Measurements from ENCODE around the gene TBCD. TPM values are rescaled to one million over a fixed set of nuclear protein-coding genes. Genes with fewer than 3 reads are reported as not detected.

Gene TBCD
- total and polyA plus RNA-seq, 9 of the 15 experiments (the other 6 are each of a cell fraction or from before 2014, with no cell fraction given) = 8.9 to 98.5 (median 28.0) TPM

- Histone ChIP-seq H3K4me3 (no peak overlapping the region), H3K4me2 (ENCODE audit: insufficient read depth, low read length) (peak overlapping the region; percentile 8; the same call in 1 of the 2 replicates), H2AFZ (ENCODE audit: low read depth, low read length) (peak overlapping the region; percentile 22; the same call in 1 of the 2 replicates), H4K20me1 (replicated peaks; ENCODE audit: control insufficient read depth, insufficient read depth, low read length) (no peaks in the 10 kb centered on the region), H3K9me3 (replicated peaks; ENCODE audit: control insufficient read depth, insufficient read depth, low read depth, low read length) (no peaks in the 10 kb centered on the region), H3K9me1 (ENCODE audit: control insufficient read depth, insufficient read depth, low read length) (peaks cover 5% of the 10 kb centered on the region), H3K79me2 (ENCODE audit: control insufficient read depth, insufficient read depth, low read length) (peaks cover 28% of the 10 kb centered on the region; the same call in 2 of the 3 replicates), H3K27ac (ENCODE audit: extremely low read depth, low read depth, low read length) (peak overlapping the region; percentile 78), H3K36me3 (ENCODE audit: control insufficient read depth, insufficient read depth, low read length) (peaks cover 8% of the 10 kb centered on the region; the same call in 2 of the 3 replicates), H3K27me3 (ENCODE audit: control insufficient read depth in 2 of 2, insufficient read depth in 2 of 2, low read length in 2 of 2) (no peaks in the 10 kb centered on the region), H3K4me1 (replicated peaks in 1 of 2; ENCODE audit: control insufficient read depth in 2 of 2, insufficient read depth in 2 of 2, low read length in 2 of 2) (peaks cover 39 to 58% of the 10 kb centered on the region in 2 experiments), H3K9ac (ENCODE audit: insufficient read depth in 1 of 2, low read depth in 2 of 2, low read length in 2 of 2) (peak overlapping the region; percentile 51 to 80)
- ChIA-PET CTCF (ENCODE audit: low intra/inter-chr PET ratio) (no interaction called here), POLR2A (interaction anchor here (0.7 kb wide), 1 partner anchor 8 kb away, joined by 3 read pairs; no protein-coding TSS in a partner anchor)
- intact Hi-C loops (cut with micrococcal nuclease) = no loop called here
- no TSS peak for BruUV-seq (replicated peaks)
- 62% methylated on average over 23 of the region's 23 CpGs for WGBS (ENCODE audit: insufficient coverage, low coverage, missing lambda C conversion rate)
- DNase-seq (ENCODE audit: extremely low read depth in 1 of 4, low spot score in 3 of 4) (peak; percentile 46 to 74 (median 58)), FAIRE-seq (peak; percentile 71), ATAC-seq (peak; percentile 51)
- in situ Hi-C loops (cut with MboI) = no loop called here
- peak; percentile 11; the same call in 1 of the 2 replicates for TF ChIP-seq ZKSCAN8 (CRISPR knock-in tag; IDR thresholded peaks at IDR 0.05)
- peak; percentile 73 for TF ChIP-seq ATF3 (IDR thresholded peaks at IDR 0.05)
- no peak for TF ChIP-seq ATF3 (CRISPR knock-in tag; conservative IDR thresholded peaks at IDR 0.05)
- no peak for TF ChIP-seq RUNX1 (IDR thresholded peaks at IDR 0.05; ENCODE audit: low read depth)
- TF ChIP-seq MEF2D (tag; conservative IDR thresholded peaks at IDR 0.05; ENCODE audit: low read depth) = peak; percentile 65; the same call in 1 of the 2 replicates
- TF ChIP-seq JUND (IDR thresholded peaks at IDR 0.05; ENCODE audit: borderline replicate concordance, low read depth, low read length) = peak; percentile 64; the same call in 1 of the 2 replicates
- TF ChIP-seq JUND (tag; IDR thresholded peaks at IDR 0.05; ENCODE audit: borderline replicate concordance, low read depth, low read length) = peak; percentile 43; the same call in 1 of the 3 replicates
- TF ChIP-seq MNT (conservative IDR thresholded peaks at IDR 0.05) = peak in 1 of 2 experiments; percentile 60; a peak in 2 of 4 replicates
- TF ChIP-seq ZBTB26 (CRISPR knock-in tag; IDR thresholded peaks at IDR 0.05) = no peak
- no peak for TF ChIP-seq RNF2 (IDR thresholded peaks at IDR 0.05)
- no peak for TF ChIP-seq TAF15 (IDR thresholded peaks at IDR 0.05; ENCODE audit: low read depth, low read length)
- TF ChIP-seq POLR2H (tag; IDR thresholded peaks at IDR 0.05; ENCODE audit: low read depth) = no peak
- peak; percentile 59; the same call in 1 of the 2 replicates for TF ChIP-seq ZBTB7A (IDR thresholded peaks at IDR 0.05; ENCODE audit: borderline replicate concordance, control insufficient read depth, low read depth, low read length)
- no peak for TF ChIP-seq FOXO4 (CRISPR knock-in tag; IDR thresholded peaks at IDR 0.05)
- TF ChIP-seq GABPA (tag; conservative IDR thresholded peaks at IDR 0.05; ENCODE audit: low read depth) = no peak
These were observed 107.9 kb downstream of the TBCD start for GRCh38 chr17:82859431-82860403.
